Activated CD4-positive, alpha-beta T cell treated with anti-CD3 and anti-CD28 coated beads, Interleukin-2, amount 50 U/mL, for 16 hours (primary cell): Measurements from ENCODE around the gene CDH4.

Source experiments
- DNase-seq: peaks from one replicate; pipeline ENCODE4 v3.0.0-alpha.2; 2020

The CDH4 gene

GRCh38 chr20:61776491-61777075 lies 524.5 kb downstream of the CDH4 start:
- no peak for DNase-seq

DNA sequence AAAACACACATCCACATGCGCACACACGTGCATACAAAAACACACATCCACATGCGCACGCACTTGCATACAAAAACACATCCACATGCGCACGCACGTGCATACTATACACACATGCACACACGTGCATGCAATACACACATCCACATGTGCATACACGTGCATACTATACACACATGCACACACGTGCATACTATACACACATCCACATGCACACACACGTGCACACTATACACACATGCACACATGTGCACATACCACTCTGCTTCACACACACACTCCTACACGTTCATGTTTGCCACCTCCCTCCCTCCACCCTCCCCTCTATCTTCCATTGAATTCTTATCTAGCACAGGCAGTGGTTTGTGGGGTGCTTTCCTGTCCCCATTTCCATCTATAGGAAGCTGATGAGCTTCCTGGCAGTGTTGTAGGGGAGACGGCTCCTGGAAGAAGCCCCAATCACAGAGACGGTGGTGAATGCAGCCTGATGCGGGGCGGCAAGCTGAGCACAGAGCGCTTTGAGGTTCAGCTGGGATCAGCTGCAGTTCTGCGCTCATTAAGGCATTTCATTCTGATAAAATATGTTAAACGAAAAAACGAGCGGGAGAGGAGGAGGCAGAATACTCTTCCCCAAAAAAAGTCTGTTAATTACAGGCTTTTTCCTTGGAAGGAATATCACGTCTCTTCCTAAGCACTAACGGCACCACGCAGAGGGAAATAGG lies 525.9 kb downstream of the CDH4 start:
- DNase-seq, result no peak

DNA sequence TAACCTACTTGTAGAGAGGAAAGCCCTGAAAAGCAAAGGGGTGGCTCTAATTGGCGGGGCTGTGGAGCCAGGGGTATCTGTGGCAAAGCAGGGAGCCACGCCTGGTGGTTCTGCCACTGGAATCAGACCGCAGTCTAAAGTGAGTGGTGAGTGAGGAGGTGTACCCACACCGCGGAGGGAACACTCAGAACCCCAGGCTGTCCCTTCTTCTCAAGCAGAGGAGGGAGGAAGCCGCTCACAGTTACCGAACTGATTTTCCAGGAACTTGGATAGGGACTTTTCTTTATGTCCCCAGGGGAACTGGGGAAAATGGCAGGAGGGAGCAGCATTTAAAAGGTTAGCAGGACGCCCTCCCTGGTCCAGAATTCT lies 526.4 kb downstream of the CDH4 start:
- DNase-seq, result no peak

- DNase-seq, result no peak
These were observed 527.3 kb downstream of the CDH4 start for GRCh38 chr20:61779176-61779965.

GRCh38 chr20:61780066-61780465 lies 528.0 kb downstream of the CDH4 start:
- DNase-seq, result no peak

GRCh38 chr20:61784801-61785566 lies 532.9 kb downstream of the CDH4 start:
- DNase-seq, result no peak

DNA sequence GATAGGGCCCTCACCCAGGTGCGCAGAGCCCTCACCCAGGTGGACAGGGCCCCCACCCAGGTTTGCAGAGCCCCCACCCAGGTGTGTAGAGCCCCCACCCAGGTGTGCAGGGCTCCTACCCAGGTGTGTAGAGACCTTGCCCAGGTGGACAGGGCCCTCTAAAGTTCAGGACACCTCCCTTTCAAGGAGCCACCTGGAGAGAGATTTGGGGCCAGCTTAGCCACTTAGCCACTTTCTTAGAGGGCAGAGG lies 533.4 kb downstream of the CDH4 start:
- DNase-seq, result no peak

GRCh38 chr20:61786230-61786629 lies 534.2 kb downstream of the CDH4 start:
- DNase-seq, result no peak

- no peak for DNase-seq
These were observed 536.3 kb downstream of the CDH4 start for GRCh38 chr20:61788343-61788742.

GRCh38 chr20:61789329-61789728 lies 537.3 kb downstream of the CDH4 start:
- DNase-seq, result no peak

DNA sequence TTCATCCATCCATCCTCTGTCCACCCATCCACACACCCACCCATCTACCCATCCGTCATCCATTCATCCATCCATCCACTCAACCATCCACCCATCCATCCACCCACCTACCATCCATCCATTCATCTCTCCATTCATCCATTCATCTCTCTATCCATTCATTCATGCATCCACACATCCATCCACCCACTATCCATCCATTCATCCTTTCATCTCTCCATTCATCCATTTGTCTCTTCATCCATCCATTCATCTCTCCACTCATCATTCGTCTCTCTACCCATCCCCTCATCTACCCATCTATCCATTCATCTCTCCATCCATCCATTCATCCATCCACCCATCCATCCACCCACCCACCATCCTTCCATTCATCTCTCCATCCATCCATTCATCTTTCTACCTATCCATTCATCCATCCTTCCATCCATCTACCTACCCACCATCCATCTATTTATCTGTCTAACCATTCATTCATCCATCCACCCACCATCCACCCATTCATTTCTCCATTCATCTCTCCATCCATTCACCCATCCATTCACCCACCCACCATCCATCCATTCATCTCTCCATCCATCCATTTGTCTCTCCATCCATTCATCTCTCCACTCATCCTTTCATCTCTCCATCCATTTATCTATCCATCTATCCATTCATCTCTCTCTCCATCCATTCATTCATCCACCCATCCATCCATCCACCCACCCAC lies 538.2 kb downstream of the CDH4 start:
- DNase-seq, result no peak

- DNase-seq, result no peak
These were observed 539.9 kb downstream of the CDH4 start for GRCh38 chr20:61791995-61792394.

DNA sequence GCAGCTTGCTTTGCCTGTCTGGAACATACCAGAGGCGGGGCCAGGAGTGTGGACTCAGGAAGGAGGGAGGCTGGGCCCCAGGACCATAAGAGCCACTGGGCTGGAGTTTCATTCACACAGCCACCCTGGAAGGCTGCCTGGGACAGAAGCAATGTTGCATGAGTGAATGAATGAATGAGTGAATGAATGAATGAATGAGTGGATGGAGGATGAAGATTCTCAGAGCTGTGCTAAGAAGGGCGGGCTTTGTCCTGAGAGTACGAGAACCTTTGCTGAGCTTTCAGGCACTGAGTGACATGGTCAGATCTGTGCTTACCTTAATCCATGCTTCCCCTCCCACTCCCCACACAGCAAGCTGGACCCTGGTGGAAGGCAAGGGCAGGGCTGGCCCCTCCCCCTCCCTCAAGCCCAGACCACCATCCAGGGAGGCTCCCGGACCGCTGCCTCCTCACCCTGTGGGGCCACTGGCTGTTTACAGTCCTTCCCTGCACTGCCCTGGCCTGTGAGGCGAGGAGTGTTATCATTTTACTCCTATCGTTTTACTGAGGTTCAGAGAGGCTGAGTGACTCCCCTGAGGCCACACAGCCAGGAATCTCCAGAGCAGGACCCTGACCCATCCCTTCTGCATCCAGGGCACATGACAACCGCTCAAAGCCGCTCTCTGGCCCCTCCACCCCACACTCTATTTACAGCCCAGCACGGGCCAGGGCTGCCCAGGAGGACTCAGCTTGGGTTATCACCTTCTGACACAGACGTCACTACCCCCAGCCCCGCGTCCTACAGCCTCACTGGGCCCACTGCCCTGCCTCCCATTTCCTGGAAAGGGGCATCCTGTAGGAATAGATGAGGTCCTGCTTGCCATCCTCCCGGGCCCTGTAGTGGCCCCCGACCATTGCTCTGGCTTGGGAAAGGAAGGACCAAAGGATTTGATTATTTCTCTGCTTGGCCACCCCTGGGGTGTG lies 543.9 kb downstream of the CDH4 start:
- DNase-seq, result no peak

DNA sequence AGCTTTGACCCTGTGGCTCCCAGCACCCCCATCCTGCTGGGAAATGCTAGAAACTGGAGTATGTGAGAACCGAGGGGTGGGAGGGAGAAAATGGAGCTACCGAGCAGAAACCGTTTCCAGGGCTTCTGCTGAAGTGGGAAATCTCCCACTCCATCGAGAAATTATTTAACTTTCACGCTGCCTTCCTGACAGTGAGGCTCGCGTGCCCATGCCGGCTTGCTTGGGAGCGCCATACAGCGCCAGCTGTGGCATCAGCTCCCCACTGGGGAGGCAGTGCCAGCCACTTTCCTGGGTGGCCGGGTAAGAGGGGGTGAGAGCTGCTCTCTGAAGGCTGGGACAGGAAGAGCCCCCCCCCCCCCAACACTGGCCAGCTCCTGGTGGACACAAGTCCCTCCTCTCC lies 544.7 kb downstream of the CDH4 start:
- no peak for DNase-seq

- no peak for DNase-seq
These were observed 545.1 kb downstream of the CDH4 start for GRCh38 chr20:61797200-61797599.

DNA sequence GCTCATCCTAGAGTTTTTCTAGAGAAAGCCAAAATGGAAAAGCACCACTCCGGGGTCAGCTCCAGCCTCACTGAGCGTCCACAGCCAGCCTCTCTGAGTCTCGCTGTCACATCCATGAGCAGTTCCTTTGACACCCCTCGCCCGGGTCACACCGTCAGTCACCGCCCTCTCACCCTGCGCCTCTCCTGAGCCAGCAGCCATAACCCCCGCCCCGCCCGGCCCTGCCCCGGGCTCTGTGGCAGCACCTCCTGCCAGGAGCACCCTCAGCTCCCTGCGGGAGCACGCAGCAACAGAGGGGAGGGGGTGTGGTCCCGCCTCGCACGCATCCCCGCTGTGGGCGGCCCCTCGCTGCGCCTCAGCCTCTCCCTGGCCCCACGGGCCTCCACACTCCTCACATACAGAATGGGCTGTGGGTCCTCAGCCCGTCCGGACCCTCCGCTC lies 545.9 kb downstream of the CDH4 start:
- no peak for DNase-seq

DNA sequence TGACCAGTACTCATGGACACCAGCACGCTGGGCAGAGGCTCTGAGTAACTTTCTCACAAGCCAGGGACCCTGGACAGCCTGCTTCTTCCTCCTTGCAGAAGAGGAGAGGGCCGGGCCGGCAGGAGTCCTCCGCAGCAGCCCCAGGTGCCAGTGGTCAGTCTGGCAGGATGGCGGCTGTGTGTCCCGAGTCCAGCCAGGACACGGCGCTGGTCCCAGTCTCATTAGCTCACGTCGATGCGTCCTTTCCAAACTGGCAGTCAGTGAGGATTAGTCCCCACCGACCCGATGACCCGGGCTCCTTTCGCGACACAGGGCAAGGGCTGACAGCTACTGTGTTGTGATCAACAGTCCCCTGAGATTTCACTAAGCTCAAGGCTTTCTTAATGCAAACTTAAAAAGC lies 546.6 kb downstream of the CDH4 start:
- DNase-seq, result no peak

DNA sequence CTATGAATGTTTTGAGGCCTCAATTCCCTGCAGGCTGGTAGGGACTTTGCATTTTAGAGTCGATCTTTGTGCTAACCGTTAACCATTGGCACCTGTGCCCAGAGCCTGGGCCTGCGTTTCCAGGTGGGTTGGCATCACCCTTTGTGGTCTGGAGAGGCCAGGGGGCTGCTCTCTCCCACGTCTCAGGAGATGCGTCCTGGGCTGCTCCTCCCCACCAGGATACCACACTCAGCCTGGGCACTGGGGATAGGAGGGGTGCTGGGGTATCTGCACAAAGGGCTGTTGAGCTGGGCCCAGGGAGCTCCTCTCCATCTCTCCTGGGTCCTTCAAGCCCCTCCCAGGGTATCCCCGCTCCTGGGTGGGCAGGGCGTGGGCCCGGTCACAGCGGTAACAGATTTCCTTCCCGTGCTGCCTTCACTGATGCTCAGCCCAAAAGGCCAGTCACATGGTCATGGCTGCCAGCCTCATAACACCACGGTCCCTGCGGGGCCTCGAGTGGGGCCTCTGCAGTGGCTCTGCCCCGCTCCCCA lies 547.4 kb downstream of the CDH4 start:
- no peak for DNase-seq

DNA sequence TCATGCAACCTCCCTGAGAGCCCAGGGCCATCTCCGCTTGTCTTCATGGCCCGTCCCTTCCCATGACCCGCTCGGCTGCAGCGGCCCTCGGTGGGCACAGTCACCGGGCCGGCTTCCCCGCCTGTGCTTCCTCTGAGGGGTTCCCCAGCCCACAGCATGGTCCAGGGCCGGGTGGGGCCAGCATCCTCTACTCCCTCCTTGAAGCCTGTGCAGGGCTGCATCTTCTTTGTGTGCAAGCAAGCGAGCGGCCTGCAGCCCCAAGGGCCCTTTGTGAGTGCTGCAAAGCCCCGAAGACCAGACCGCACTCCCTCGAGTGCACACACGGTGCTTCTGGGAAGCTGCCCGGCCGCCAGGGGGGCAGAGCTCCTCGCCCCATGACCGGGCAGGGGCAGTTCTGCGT lies 547.9 kb downstream of the CDH4 start:
- no peak for DNase-seq

DNA sequence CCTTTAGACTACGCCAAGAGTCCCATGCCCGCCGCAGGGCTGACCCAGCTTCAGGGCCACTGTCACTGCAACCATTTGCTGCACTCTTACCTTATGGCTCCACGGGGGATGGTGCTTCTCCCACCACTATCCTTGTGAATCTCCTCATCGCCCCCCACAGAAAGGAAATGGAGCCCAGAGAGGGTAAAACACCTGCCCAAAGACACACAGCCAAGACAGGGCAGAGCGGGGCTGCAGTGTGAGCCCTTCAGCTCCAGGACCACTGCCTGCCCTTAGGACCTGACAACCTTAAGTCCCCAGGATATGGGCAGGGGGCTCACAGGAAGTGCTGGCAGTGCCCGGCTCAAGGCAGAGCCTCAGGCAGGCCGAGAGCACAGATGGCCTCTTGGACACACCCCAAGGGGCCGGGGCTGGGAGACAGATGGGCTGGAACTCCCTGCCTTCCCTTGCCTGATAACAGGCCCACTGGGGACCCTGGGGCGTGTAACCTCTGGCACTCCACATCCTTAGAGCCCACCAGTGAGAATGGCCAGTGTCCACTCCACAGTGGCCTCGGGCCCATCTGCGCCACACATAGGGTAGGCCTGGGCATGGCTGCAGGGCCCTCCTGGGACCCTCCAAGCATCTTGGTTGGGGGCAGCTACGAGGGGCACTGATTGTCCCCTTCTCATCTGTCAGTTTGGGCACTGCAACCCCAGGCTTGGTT lies 548.5 kb downstream of the CDH4 start:
- no peak for DNase-seq

DNA sequence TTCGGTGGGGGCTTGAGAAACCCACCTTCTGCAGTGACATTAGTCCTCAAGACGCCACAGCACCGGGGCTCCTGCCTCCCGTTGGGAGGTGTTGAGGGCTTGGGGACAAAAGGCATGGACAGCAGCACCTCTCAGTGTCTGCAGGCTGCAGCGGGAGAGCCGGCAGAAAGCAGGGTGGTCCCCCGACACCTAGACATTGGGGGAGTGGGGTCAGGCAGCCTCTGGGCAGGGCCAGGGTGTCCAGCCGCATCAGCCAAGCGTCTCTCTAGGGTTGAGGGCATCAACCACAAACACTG lies 549.0 kb downstream of the CDH4 start:
- DNase-seq, result no peak
